ENCODE measurements around the gene ULK2. TPM values are rescaled to one million over a fixed set of nuclear protein-coding genes. Genes with fewer than 3 reads are reported as not detected.

The ULK2 gene
- total RNA-seq, 4 donors from 2014 or later: 14.1 to 34.0 (median 19.2) TPM

DNA sequence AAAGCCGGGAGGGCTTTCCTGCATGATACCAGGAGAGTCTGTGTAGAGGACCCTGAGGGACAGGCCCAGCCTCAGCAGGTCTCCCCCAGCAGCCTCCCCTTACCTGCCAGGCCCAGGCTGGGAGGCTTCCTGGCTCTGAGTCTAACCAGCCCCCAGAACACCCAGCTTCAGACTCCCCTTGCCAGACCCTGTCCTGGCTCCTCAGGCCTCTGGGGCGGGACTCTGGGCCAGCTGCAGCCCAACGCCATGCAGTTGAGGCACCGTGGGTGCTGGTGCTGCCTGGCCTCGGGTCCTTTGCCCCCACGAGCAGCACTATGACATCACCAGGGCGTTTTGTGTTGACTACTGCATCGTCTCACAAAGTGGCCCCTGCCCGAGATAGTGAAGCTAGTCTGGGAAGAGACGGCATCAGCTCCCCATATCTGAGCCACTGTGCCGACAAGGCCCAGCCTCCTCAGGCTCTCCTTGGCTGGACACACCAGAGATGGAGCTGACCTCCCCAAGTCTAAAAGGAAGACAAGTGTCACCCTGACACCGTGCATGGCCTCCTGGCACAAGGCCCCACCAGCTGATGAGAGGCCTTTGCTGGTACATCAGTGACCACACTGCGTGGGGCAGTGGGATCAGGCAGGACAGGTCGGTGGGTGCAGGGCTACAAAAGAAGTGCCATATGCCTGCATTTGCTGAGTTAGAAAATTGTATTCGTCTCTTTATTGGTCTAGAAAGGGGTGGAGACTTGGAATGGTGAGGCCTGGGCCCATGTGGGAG lies 130.2 kb downstream of the ULK2 start:
- no peak for DNase-seq (ENCODE audit: low spot score in 2 of 2)
- H3K27me3 ChIP-seq: no peaks in the 10 kb centered on the region
- TF ChIP-seq POLR2A (IDR thresholded peaks at IDR 0.05) (no peak), POLR2AphosphoS5 (IDR thresholded peaks at IDR 0.05) (no peak), EP300 (IDR thresholded peaks at IDR 0.05) (no peak)
- TF ChIP-seq, protein P1, sequence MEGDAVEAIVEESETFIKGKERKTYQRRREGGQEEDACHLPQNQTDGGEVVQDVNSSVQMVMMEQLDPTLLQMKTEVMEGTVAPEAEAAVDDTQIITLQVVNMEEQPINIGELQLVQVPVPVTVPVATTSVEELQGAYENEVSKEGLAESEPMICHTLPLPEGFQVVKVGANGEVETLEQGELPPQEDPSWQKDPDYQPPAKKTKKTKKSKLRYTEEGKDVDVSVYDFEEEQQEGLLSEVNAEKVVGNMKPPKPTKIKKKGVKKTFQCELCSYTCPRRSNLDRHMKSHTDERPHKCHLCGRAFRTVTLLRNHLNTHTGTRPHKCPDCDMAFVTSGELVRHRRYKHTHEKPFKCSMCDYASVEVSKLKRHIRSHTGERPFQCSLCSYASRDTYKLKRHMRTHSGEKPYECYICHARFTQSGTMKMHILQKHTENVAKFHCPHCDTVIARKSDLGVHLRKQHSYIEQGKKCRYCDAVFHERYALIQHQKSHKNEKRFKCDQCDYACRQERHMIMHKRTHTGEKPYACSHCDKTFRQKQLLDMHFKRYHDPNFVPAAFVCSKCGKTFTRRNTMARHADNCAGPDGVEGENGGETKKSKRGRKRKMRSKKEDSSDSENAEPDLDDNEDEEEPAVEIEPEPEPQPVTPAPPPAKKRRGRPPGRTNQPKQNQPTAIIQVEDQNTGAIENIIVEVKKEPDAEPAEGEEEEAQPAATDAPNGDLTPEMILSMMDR (IDR thresholded peaks at IDR 0.05): no peak
- WGBS: 70% methylated on average over 5 of the region's 15 CpGs
- H3K27ac ChIP-seq: no peak overlapping the region
- H3K9me3 ChIP-seq: no peaks in the 10 kb centered on the region
- no peaks in the 10 kb centered on the region for H3K4me1 ChIP-seq
- H3K36me3 ChIP-seq: peaks cover 3% of the 10 kb centered on the region
- H3K4me3 ChIP-seq: no peak overlapping the region

DNA sequence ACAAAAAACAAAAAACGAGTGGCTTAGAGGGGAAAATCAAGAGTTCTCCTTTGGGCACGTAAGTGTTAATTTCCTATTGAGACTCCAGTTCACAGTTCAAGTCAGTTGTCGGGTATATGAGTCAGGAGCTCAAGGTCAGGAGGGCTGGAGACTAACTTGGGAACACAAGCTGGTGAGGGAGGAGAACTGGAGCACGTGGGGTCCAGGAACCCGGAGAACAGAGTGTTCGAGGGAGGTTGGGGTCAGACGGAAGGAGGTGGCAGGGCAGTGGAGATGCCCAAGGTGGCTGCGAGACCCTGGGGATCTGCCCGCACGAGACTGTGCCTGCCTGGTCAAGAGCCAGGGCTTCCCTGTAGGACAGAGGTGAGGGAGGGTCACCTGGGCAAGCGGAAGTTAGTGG lies 131.7 kb downstream of the ULK2 start:
- 79% methylated on average over 11 of the region's 11 CpGs for WGBS
- TF ChIP-seq POLR2A (IDR thresholded peaks at IDR 0.05) (no peak), EP300 (IDR thresholded peaks at IDR 0.05) (no peak), POLR2AphosphoS5 (IDR thresholded peaks at IDR 0.05) (no peak)
- TF ChIP-seq, protein P1 (IDR thresholded peaks at IDR 0.05): no peak
- Histone ChIP-seq H3K27me3 (no peaks in the 10 kb centered on the region), H3K9me3 (no peaks in the 10 kb centered on the region), H3K27ac (no peak overlapping the region), H3K4me1 (peaks cover 4% of the 10 kb centered on the region), H3K36me3 (peaks cover 3% of the 10 kb centered on the region), H3K4me3 (no peak overlapping the region)
- no peak for DNase-seq (ENCODE audit: low spot score in 2 of 2)

DNA sequence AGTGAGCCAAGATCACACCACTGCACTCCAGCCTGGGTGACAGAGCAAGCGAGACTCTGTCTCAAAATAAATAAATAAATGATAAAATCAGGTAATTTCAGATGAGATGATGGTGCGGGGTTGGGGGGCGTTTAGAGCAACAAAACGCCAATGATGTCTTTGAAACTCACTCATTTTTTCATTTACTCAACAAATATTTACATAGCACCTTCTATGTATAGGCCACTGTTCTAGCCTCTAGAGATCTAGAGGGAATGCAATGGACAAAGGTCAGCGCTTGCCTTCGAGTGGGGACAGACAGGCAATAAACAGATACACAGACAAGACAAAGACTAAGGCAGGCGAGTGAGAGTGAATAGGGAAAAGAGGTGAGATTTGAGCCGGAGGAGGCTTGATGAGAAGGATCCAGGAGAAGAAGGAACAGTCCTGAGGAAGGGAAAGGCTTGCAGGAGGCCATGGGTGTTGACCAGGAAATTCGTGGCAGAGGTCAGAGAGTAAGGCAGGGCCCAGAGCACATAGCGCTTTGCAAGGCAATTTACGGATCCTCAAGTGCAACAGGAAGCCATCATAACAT lies 133.7 kb downstream of the ULK2 start:
- no peak overlapping the region for H3K27ac ChIP-seq
- H3K4me1 ChIP-seq: peaks cover 17% of the 10 kb centered on the region
- H3K4me3 ChIP-seq: no peak overlapping the region
- no peaks in the 10 kb centered on the region for H3K27me3 ChIP-seq
- no peak for DNase-seq (ENCODE audit: low spot score in 2 of 2)
- 83% methylated on average over 11 of the region's 11 CpGs for WGBS
- no peaks in the 10 kb centered on the region for H3K9me3 ChIP-seq
- TF ChIP-seq POLR2AphosphoS5 (IDR thresholded peaks at IDR 0.05) (no peak), POLR2A (IDR thresholded peaks at IDR 0.05) (no peak), EP300 (IDR thresholded peaks at IDR 0.05) (no peak)
- TF ChIP-seq, protein P1 (IDR thresholded peaks at IDR 0.05): no peak
- H3K36me3 ChIP-seq: no peaks in the 10 kb centered on the region

DNA sequence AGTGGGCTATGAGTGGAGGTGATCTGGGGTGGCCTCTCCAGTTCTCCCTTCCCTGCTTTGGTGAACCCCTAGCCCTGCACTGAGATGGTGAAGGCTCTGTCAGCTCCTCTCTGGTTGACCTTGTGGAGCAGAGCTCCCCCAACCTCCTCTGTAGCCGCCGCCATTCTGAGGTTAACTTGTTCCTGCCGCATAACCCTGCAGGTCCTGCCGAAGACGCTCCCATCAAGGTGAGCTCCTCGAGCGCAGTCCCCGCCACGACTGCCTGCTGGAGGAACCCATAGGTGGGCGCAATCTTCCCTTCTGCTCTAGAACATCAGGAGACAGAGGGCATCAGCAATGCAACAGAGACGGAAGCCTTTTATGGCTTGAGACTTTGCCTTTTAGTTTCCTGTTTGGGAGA lies 136.1 kb downstream of the ULK2 start:
- Histone ChIP-seq H3K9me3 (no peaks in the 10 kb centered on the region), H3K36me3 (no peaks in the 10 kb centered on the region), H3K4me3 (no peak overlapping the region), H3K4me1 (peaks cover 42% of the 10 kb centered on the region), H3K27me3 (no peaks in the 10 kb centered on the region), H3K27ac (no peak overlapping the region)
- TF ChIP-seq, protein P1 (IDR thresholded peaks at IDR 0.05): no peak
- TF ChIP-seq POLR2A (IDR thresholded peaks at IDR 0.05): no peak
- TF ChIP-seq POLR2AphosphoS5 (IDR thresholded peaks at IDR 0.05): no peak
- no peak for TF ChIP-seq EP300 (IDR thresholded peaks at IDR 0.05)
- no peak for DNase-seq (ENCODE audit: low spot score in 2 of 2)
- WGBS: 94% methylated on average over 11 of the region's 11 CpGs

DNA sequence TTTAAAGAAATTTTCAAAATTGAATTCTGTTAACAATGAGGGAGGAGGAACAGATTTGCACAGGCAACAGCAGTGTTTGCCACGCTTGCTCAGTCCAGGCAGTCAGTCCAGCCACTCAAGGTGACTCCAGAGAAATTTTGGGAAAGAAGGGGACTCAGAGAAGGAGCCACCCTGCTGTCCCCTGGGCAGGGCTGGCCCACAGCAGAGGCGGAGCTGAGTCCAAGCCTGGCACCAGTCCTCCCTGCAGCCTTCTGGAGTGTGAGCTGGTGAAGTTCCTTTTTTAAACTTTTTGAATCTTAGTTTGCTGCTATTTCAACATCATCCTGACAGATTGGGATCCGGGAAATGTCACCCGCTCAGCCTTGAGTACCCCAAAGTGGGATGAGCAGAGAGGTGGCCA lies 136.9 kb downstream of the ULK2 start:
- WGBS: 59% methylated on average over 4 of the region's 4 CpGs
- H3K9me3 ChIP-seq: no peaks in the 10 kb centered on the region
- peak overlapping the region; percentile 26 for H3K27ac ChIP-seq
- no peak for DNase-seq (ENCODE audit: low spot score in 2 of 2)
- no peak for TF ChIP-seq POLR2A (IDR thresholded peaks at IDR 0.05)
- no peak for TF ChIP-seq EP300 (IDR thresholded peaks at IDR 0.05)
- TF ChIP-seq, protein P1 (IDR thresholded peaks at IDR 0.05): no peak
- no peak for TF ChIP-seq POLR2AphosphoS5 (IDR thresholded peaks at IDR 0.05)
- no peaks in the 10 kb centered on the region for H3K27me3 ChIP-seq
- no peak overlapping the region for H3K4me3 ChIP-seq
- H3K36me3 ChIP-seq: no peaks in the 10 kb centered on the region
- H3K4me1 ChIP-seq: peaks cover 49% of the 10 kb centered on the region
